BLaER1 treated with 17β-estradiol and CSF1 and Interleukin-3, amounts not matched to agents 10 nM and 100 nM (cell line): ENCODE measurements around the gene MECP2.

Source experiments
- H3K27ac ChIP-seq, 11 experiments: shearing (Covaris generic); formaldehyde crosslinking; 2 replicates each; pipeline ENCODE4 v1.8.1; 2022
- H3K27me3 ChIP-seq, 11 experiments: shearing (Covaris generic); formaldehyde crosslinking; 2 replicates each; pipeline ENCODE4 v1.8.1; 2022
- H3K36me3 ChIP-seq, 11 experiments: shearing (Covaris generic); formaldehyde crosslinking; 2 replicates each; pipeline ENCODE4 v1.8.1; 2022
- H3K4me1 ChIP-seq, 10 experiments: shearing (Covaris generic); formaldehyde crosslinking; 2 replicates each; pipeline ENCODE4 v1.8.1; 2022
- H3K4me2 ChIP-seq, 11 experiments: shearing (Covaris generic); formaldehyde crosslinking; 2 replicates each; pipeline ENCODE4 v1.8.1; 2022
- H3K4me3 ChIP-seq, 10 experiments: shearing (Covaris generic); formaldehyde crosslinking; 2 replicates each; pipeline ENCODE4 v1.8.1; 2022
- H3K9ac ChIP-seq, 11 experiments: shearing (Covaris generic); formaldehyde crosslinking; 2 replicates each; pipeline ENCODE4 v1.8.1; 2022
- H3K9me3 ChIP-seq, 11 experiments: shearing (Covaris generic); formaldehyde crosslinking; replicated peaks in 1 of 11; 2 replicates each; pipeline ENCODE4 v1.8.1; 2022
- H4K20me1 ChIP-seq, 11 experiments: shearing (Covaris generic); formaldehyde crosslinking; 2 replicates each; pipeline ENCODE4 v1.8.1; 2022
- Cebpa-rat ChIP-seq, 11 experiments: shearing (Covaris generic); IDR thresholded peaks; 2 replicates each; pipeline ENCODE4 v1.8.1; 2022

MECP2 gene

GRCh38 chrX:154098551-154098950, 1.0 kb upstream of the MECP2 start:
- Histone ChIP-seq H3K4me1 (peaks cover 26 to 34% (median 31%) of the 10 kb centered on the region in 10 experiments), H3K9ac (peak overlapping the region in 4 of 11 experiments; percentile 61 to 64 (median 62); a peak in 5 of 22 replicates), H3K4me3 (no peak overlapping the region), H3K4me2 (peak overlapping the region; percentile 60 to 82 (median 68); a peak in 19 of 22 replicates), H3K27me3 (peaks cover 75 to 91% (median 87%) of the 10 kb centered on the region in 11 experiments), H3K36me3 (no peaks in the 10 kb centered on the region; a peak in 1 of 22 replicates), H4K20me1 (peaks cover 32 to 33% (median 33%) of the 10 kb centered on the region in 11 experiments), H3K9me3 (peaks cover 0 to 41% (median 15%) of the 10 kb centered on the region in 11 experiments; a peak in 15 of 22 replicates), H3K27ac (0 out of 22 replicates have a peak overlapping the region, but pooled peaks of 1 of the 11 experiments have one; percentile 22)
- TF ChIP-seq Cebpa-rat (IDR thresholded peaks at IDR 0.05): no peak

DNA sequence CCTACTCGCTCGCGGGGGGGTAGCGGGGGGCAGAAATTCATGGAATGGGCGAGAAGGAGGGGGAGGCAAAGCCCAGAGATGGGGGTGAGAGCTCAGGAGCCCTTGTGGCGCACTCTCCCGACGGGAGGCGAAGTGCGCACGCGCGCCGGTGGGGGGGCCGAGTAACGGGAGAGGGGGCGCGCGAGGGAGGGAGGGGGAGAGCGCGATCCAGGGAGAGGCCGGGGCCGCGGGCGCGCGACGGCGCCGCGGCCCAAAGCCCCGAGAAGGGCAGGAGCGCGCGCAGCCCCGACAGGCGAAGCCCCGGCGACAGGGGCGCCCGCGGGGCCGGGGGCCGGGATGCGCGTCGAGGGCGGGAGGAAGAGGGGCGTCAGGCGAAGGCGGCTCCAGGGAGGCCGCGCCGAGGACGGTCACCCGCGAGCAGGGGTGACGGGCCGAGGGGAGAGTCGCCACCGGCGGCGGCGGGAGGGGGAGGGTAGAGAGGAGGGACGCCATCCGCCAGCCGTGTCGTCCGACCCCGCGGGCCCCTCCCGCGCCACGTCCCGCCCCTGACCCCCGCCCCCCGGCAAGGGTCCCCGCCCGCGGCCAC, 421 bp downstream of the MECP2 start:
- H4K20me1 ChIP-seq: peaks cover 47 to 48% (median 47%) of the 10 kb centered on the region in 11 experiments
- H3K27ac ChIP-seq: peak overlapping the region; percentile 86 to 96 (median 88)
- H3K27me3 ChIP-seq: peaks cover 77 to 91% (median 86%) of the 10 kb centered on the region in 11 experiments
- peaks cover 30 to 45% (median 35%) of the 10 kb centered on the region in 10 experiments for H3K4me1 ChIP-seq
- H3K4me3 ChIP-seq: peak overlapping the region; percentile 52 to 78 (median 71)
- H3K9me3 ChIP-seq: peaks cover 0 to 36% (median 14%) of the 10 kb centered on the region in 11 experiments; a peak in 15 of 22 replicates
- no peak for TF ChIP-seq Cebpa-rat (IDR thresholded peaks at IDR 0.05)
- peaks cover 0 to under 1% (median 0%) of the 10 kb centered on the region in 11 experiments; a peak in 3 of 22 replicates for H3K36me3 ChIP-seq
- H3K9ac ChIP-seq: peak overlapping the region; percentile 88 to 96 (median 92)
- H3K4me2 ChIP-seq: peak overlapping the region; percentile 47 to 85 (median 77); a peak in 21 of 22 replicates

DNA sequence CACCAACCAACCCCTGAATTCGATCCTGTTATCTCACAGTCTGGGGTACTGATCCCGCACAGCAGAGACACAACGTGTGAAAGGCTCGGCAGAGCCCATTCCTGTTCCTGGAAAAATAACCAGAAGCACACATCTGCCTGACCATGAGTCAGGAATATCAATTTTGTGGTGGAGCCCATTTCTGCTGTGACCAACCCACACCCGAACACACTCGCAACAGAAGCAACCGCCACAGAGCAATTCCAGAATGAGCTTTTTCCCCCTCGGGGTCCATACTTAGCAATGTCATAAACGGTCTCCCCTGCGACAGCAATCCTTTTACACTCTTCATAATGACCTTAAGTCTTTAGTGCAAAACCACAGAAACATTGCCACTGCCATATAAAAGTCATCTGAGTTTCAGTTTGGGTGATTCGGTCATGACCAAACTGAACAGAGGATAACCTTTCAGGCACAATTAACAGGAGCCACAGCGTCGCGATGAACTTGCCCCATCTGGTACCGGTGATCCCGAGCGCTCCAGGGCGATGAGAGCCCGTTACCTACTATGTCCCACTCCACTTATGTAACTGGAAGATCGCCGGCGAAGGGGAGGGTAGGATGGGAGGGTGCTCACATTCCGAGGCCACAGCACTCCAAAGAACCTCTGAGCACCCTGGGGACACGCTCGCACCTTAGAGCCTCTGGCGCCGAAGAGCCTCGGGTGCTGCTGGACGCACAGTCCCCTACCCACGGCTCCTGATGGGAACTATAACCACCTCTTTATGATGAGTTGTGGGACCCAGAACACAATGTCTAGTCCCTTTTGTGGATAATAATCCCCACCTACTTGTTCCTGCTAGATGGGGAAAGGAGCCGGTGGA, 1.1 kb downstream of the MECP2 start:
- Histone ChIP-seq H3K4me1 (peaks cover 30 to 52% (median 35%) of the 10 kb centered on the region in 10 experiments), H3K9me3 (peaks cover 0 to 36% (median 14%) of the 10 kb centered on the region in 11 experiments; a peak in 14 of 22 replicates), H3K4me3 (peak overlapping the region; percentile 52 to 78 (median 71)), H3K9ac (peak overlapping the region; percentile 88 to 96 (median 92)), H3K36me3 (peaks cover 0 to 8% (median 4%) of the 10 kb centered on the region in 11 experiments; a peak in 9 of 22 replicates), H3K27me3 (peaks cover 78 to 91% (median 87%) of the 10 kb centered on the region in 11 experiments), H3K27ac (peak overlapping the region; percentile 86 to 96 (median 88)), H4K20me1 (peaks cover 54 to 55% (median 55%) of the 10 kb centered on the region in 11 experiments), H3K4me2 (peak overlapping the region; percentile 47 to 85 (median 77))
- no peak for TF ChIP-seq Cebpa-rat (IDR thresholded peaks at IDR 0.05)

DNA sequence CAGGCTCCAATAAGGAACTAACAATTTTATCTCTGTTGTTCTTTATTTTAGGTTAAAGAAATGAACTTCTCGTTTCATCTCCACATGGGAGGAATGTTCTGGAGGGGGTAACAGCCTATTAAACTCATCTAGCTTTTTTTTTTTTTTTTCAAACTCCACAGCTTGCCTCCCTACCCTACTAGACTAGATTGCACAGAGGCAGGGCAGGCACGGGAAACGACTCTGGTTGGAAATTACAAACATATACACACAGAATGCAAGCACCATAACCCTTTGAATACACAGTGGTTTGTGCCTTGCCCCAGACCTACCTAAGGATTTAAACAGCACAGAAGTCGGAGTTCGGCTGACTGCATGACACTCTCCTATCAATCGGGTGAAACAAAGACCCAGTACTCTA, 2.7 kb downstream of the MECP2 start:
- peak overlapping the region in 2 of 10 experiments; percentile 12 to 72; a peak in 1 of 20 replicates for H3K4me3 ChIP-seq
- peaks cover 64 to 70% (median 70%) of the 10 kb centered on the region in 11 experiments for H4K20me1 ChIP-seq
- peaks cover 78 to 91% (median 87%) of the 10 kb centered on the region in 11 experiments for H3K27me3 ChIP-seq
- peaks cover 0 to 21% (median 12%) of the 10 kb centered on the region in 11 experiments; a peak in 10 of 22 replicates for H3K36me3 ChIP-seq
- peak overlapping the region in 1 of 11 experiments; percentile 32; a peak in 1 of 22 replicates for H3K9ac ChIP-seq
- peaks cover 0 to 36% (median 14%) of the 10 kb centered on the region in 11 experiments; a peak in 14 of 22 replicates for H3K9me3 ChIP-seq
- TF ChIP-seq Cebpa-rat (IDR thresholded peaks at IDR 0.05): no peak
- peaks cover 30 to 52% (median 35%) of the 10 kb centered on the region in 10 experiments for H3K4me1 ChIP-seq
- H3K4me2 ChIP-seq: peak overlapping the region; percentile 47 to 85 (median 77); a peak in 21 of 22 replicates
- H3K27ac ChIP-seq: no peak overlapping the region; a peak in 1 of 22 replicates

DNA sequence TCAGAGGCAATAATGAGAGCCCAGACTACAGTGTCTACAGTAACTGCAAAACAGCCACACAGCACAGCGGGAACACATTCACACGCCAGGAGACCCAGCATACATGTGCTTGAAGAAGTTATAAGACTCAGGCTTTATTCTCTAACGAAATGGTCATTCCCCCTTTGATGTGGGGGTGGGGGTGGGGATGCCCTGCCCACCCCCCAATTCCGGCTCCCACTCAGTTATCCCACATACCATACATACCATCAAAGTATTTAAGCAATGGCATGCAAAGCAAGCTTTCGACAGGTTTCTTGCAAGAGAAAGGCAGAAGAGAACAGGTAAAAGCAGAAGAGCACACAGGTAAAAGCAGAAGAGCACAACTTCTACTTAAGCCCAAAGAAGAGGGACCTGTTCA, 3.6 kb downstream of the MECP2 start:
- H3K4me3 ChIP-seq: no peak overlapping the region
- peak overlapping the region; percentile 47 to 85 (median 77); a peak in 20 of 22 replicates for H3K4me2 ChIP-seq
- no peak for TF ChIP-seq Cebpa-rat (IDR thresholded peaks at IDR 0.05)

GRCh38 chrX:154092371-154092770, 5.1 kb downstream of the MECP2 start:
- TF ChIP-seq Cebpa-rat (IDR thresholded peaks at IDR 0.05): no peak
- H3K4me2 ChIP-seq: peak overlapping the region in 3 of 11 experiments; percentile 9 to 28 (median 11); a peak in 3 of 22 replicates
- peaks cover 70 to 95% (median 91%) of the 10 kb centered on the region in 11 experiments for H4K20me1 ChIP-seq

More for the DNA sequence above, 3.6 kb downstream of the MECP2 start:
- Histone ChIP-seq H3K36me3 (peaks cover 0 to 29% (median 12%) of the 10 kb centered on the region in 11 experiments; a peak in 12 of 22 replicates), H4K20me1 (peaks cover 64 to 79% (median 78%) of the 10 kb centered on the region in 11 experiments), H3K27ac (no peak overlapping the region), H3K9me3 (peaks cover 0 to 36% (median 14%) of the 10 kb centered on the region in 11 experiments; a peak in 14 of 22 replicates), H3K4me1 (peaks cover 30 to 52% (median 35%) of the 10 kb centered on the region in 10 experiments), H3K27me3 (peaks cover 78 to 90% (median 86%) of the 10 kb centered on the region in 11 experiments), H3K9ac (no peak overlapping the region)

GRCh38 chrX:154091678-154092077, 5.8 kb downstream of the MECP2 start:
- TF ChIP-seq Cebpa-rat (IDR thresholded peaks at IDR 0.05): no peak
- H3K36me3 ChIP-seq: peaks cover 0 to 48% (median 22%) of the 10 kb centered on the region in 11 experiments; a peak in 14 of 22 replicates
- peaks cover 69 to 100% (median 96%) of the 10 kb centered on the region in 11 experiments for H4K20me1 ChIP-seq
- no peak overlapping the region for H3K4me2 ChIP-seq
- peaks cover 0 to 21% (median 8%) of the 10 kb centered on the region in 11 experiments; a peak in 12 of 22 replicates for H3K9me3 ChIP-seq
- no peak overlapping the region for H3K27ac ChIP-seq
- H3K4me1 ChIP-seq: peaks cover 25 to 47% (median 28%) of the 10 kb centered on the region in 10 experiments
- H3K9ac ChIP-seq: no peak overlapping the region
- H3K4me3 ChIP-seq: no peak overlapping the region
- peaks cover 84 to 100% (median 95%) of the 10 kb centered on the region in 11 experiments for H3K27me3 ChIP-seq

More at GRCh38 chrX:154092371-154092770, 5.1 kb downstream of the MECP2 start:
- Histone ChIP-seq H3K9ac (peak overlapping the region in 1 of 11 experiments; percentile 4; a peak in 1 of 22 replicates), H3K9me3 (peaks cover 0 to 27% (median 10%) of the 10 kb centered on the region in 11 experiments; a peak in 13 of 22 replicates), H3K36me3 (peaks cover 0 to 41% (median 18%) of the 10 kb centered on the region in 11 experiments; a peak in 14 of 22 replicates), H3K27ac (no peak overlapping the region), H3K27me3 (peaks cover 78 to 94% (median 90%) of the 10 kb centered on the region in 11 experiments), H3K4me1 (peaks cover 25 to 47% (median 28%) of the 10 kb centered on the region in 10 experiments), H3K4me3 (no peak overlapping the region)

DNA sequence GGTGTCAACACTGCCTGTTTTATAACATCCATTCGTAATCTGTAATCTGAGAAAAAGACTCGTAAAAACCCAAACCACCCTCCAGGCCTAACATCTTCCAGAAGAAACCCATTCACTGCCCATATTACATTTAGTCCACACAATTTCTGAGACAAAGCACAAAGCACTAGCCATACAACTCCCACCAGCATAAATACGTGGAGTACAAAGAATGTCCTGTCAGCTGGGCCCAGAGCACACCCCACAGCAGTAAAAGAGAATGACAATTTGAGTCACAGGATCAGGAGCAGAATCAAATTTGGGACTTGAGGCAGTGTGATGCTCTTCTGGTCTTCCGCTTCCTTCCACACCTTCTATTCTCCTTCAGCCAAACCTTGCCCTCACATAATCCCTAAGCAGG, 6.8 kb downstream of the MECP2 start:
- peaks cover 0 to 12% (median 0%) of the 10 kb centered on the region in 11 experiments; a peak in 6 of 22 replicates for H3K9me3 ChIP-seq
- H4K20me1 ChIP-seq: peaks cover 60 to 100% (median 91%) of the 10 kb centered on the region in 11 experiments
- peaks cover 0 to 54% (median 23%) of the 10 kb centered on the region in 11 experiments; a peak in 14 of 22 replicates for H3K36me3 ChIP-seq
- H3K4me2 ChIP-seq: no peak overlapping the region
- no peak overlapping the region for H3K9ac ChIP-seq
- peaks cover 19 to 46% (median 23%) of the 10 kb centered on the region in 10 experiments for H3K4me1 ChIP-seq
- H3K27ac ChIP-seq: no peak overlapping the region
- no peak overlapping the region for H3K4me3 ChIP-seq
- peaks cover 76 to 100% (median 93%) of the 10 kb centered on the region in 11 experiments for H3K27me3 ChIP-seq
- no peak for TF ChIP-seq Cebpa-rat (IDR thresholded peaks at IDR 0.05)
